Upper lobe of right lung (tissue), 1 donor: ENCODE data around the gene NID1. TPM values are rescaled to one million over a fixed set of nuclear protein-coding genes. Genes with fewer than 3 reads are reported as not detected.

Source experiments
- ATAC-seq: fragments of 200-7000 bp; cut with Tn5 transposase; one replicate; pipeline ENCODE4 v1.9.1; 2020; ENCODE audit warnings: mild to moderate bottlenecking, moderate library complexity
- DNase-seq: peaks from one replicate; pipeline ENCODE4 v3.0.0-alpha.2; 2020
- H3K27ac ChIP-seq: fragments of 200-600 bp; one replicate; pipeline ENCODE4 v1.8.0; 2022
- H3K27me3 ChIP-seq: fragments of 200-600 bp; one replicate; pipeline ENCODE4 v1.8.0; 2022; ENCODE audit warnings: mild to moderate bottlenecking
- H3K36me3 ChIP-seq: fragments of 200-600 bp; one replicate; pipeline ENCODE4 v1.8.0; 2022
- H3K4me1 ChIP-seq: fragments of 200-600 bp; one replicate; pipeline ENCODE4 v1.8.0; 2022
- H3K4me3 ChIP-seq: fragments of 200-600 bp; one replicate; pipeline ENCODE4 v1.8.0; 2022; ENCODE audit warnings: mild to moderate bottlenecking
- H3K9me3 ChIP-seq: fragments of 200-600 bp; one replicate; pipeline ENCODE4 v1.8.0; 2022
- intact Hi-C: fragments of 100-400 bp; cut with DNase I; formaldehyde crosslinking; loops from one replicate; pipeline ENCODE4 v1.11.0; 2022
- total RNA-seq: library from RNA; stranded (reverse); fragmentation: NEBNext Ultra II Directional; extraction: Animal tissue kit (Norgen Biotek cat#: 25700); gene quantifications from one replicate; pipeline ENCODE4 v1.2.1, GENCODE V29; 2021
- TF ChIP-seq, protein P1 (sequence below): fragments of 200-600 bp; IDR thresholded peaks from one replicate; pipeline ENCODE4 v1.8.0; 2022; ENCODE audit warnings: antibody characterized with exemption
- donor health status: DM: no; HTN: yes; CAD: no; lungs with severe emphysema.

NID1 gene
- total RNA-seq, 1 donor from 2014 or later: 60.5 TPM

GRCh38 chr1:235943581-235944114 lies 121.2 kb downstream of the NID1 start:
- Histone ChIP-seq H3K27me3 (no peaks in the 10 kb centered on the region), H3K4me1 (peaks cover 33% of the 10 kb centered on the region), H3K27ac (no peak overlapping the region), H3K9me3 (no peaks in the 10 kb centered on the region), H3K4me3 (no peak overlapping the region), H3K36me3 (no peaks in the 10 kb centered on the region)
- DNase-seq: no peak
- intact Hi-C loops: no loop called here
- TF ChIP-seq, protein P1, sequence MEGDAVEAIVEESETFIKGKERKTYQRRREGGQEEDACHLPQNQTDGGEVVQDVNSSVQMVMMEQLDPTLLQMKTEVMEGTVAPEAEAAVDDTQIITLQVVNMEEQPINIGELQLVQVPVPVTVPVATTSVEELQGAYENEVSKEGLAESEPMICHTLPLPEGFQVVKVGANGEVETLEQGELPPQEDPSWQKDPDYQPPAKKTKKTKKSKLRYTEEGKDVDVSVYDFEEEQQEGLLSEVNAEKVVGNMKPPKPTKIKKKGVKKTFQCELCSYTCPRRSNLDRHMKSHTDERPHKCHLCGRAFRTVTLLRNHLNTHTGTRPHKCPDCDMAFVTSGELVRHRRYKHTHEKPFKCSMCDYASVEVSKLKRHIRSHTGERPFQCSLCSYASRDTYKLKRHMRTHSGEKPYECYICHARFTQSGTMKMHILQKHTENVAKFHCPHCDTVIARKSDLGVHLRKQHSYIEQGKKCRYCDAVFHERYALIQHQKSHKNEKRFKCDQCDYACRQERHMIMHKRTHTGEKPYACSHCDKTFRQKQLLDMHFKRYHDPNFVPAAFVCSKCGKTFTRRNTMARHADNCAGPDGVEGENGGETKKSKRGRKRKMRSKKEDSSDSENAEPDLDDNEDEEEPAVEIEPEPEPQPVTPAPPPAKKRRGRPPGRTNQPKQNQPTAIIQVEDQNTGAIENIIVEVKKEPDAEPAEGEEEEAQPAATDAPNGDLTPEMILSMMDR: no peak
- ATAC-seq: no peak

GRCh38 chr1:235942979-235943575 lies 121.8 kb downstream of the NID1 start:
- TF ChIP-seq, protein P1: no peak
- intact Hi-C loops: no loop called here
- ATAC-seq: no peak

DNA sequence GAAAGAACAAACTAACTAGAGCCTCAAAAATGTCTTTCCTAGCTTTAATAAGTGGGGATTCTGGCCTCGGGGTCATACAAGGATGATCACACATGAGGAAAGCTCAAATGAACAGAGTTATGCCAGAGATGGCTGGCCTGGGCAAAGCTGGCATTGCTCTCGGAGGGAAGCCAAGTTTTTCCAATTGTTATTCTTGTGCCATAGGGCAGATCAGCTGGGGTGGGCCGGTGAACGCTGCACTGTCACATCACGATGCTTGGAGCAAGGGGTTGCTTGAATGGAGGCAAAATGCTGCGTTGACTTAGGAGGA lies 122.3 kb downstream of the NID1 start:
- peaks cover 44% of the 10 kb centered on the region for H3K4me1 ChIP-seq
- DNase-seq (no peak), ATAC-seq (no peak)
- TF ChIP-seq, protein P1: no peak
- no peaks in the 10 kb centered on the region for H3K36me3 ChIP-seq
- no peak overlapping the region for H3K27ac ChIP-seq
- intact Hi-C loops: no loop called here
- no peak overlapping the region for H3K4me3 ChIP-seq
- no peaks in the 10 kb centered on the region for H3K27me3 ChIP-seq
- no peaks in the 10 kb centered on the region for H3K9me3 ChIP-seq

More at GRCh38 chr1:235942979-235943575, 121.8 kb downstream of the NID1 start:
- H3K4me3 ChIP-seq: no peak overlapping the region
- DNase-seq: no peak
- H3K36me3 ChIP-seq: no peaks in the 10 kb centered on the region
- H3K4me1 ChIP-seq: peaks cover 39% of the 10 kb centered on the region
- H3K9me3 ChIP-seq: no peaks in the 10 kb centered on the region
- H3K27ac ChIP-seq: no peak overlapping the region
- H3K27me3 ChIP-seq: no peaks in the 10 kb centered on the region

DNA sequence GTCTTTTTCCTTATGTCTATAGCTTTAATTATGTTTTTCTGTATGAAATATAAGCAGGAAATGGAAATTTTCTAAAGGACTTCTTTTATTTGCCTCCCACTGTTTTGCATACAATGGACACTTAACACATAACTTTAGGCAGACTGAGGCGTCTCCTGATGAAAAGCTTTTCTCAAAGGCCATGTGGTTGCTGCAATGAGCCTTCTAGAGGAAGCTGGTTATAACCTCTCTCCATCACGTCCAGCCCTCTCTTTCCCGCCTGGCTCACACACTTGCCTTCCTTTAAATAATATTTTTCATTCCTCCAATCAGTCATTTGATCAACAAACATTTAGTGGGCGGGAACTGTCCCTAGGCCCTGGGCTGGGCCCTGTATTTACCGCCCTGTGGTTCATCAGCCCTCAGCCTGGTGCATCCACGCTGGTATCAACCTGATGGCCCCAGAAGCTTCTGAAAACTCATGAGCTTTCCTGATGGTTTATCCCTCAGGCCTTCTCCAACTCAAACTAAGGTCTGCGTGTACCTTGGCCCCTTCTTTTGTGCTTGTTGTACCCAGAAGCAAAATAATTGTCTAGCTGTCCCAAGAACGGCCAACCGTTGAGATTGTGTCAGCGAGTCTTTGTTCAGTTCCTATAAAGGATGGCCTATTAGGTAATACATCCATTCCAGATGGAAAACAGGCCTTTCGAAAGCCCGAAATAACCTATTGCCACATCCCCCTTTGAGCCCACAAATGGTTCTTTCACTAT lies 122.8 kb downstream of the NID1 start:
- H3K27ac ChIP-seq: peak overlapping the region; percentile 58
- ATAC-seq: no peak

GRCh38 chr1:235940285-235940684 lies 124.6 kb downstream of the NID1 start:
- peak overlapping the region; percentile 63 for H3K27ac ChIP-seq
- peaks cover 41% of the 10 kb centered on the region for H3K4me1 ChIP-seq
- H3K4me3 ChIP-seq: no peak overlapping the region
- intact Hi-C loops: no loop called here
- H3K27me3 ChIP-seq: no peaks in the 10 kb centered on the region
- DNase-seq: no peak
- ATAC-seq: peak; percentile 70
- H3K9me3 ChIP-seq: no peaks in the 10 kb centered on the region
- TF ChIP-seq, protein P1: no peak
- no peaks in the 10 kb centered on the region for H3K36me3 ChIP-seq

More for the DNA sequence above, 122.8 kb downstream of the NID1 start:
- TF ChIP-seq, protein P1: no peak
- no peak for DNase-seq
- Histone ChIP-seq H3K27me3 (no peaks in the 10 kb centered on the region), H3K36me3 (no peaks in the 10 kb centered on the region), H3K4me1 (peaks cover 46% of the 10 kb centered on the region), H3K4me3 (no peak overlapping the region), H3K9me3 (no peaks in the 10 kb centered on the region)
- intact Hi-C loops: no loop called here
